ENCODE results near the gene IDS. TPM values are rescaled to one million over a fixed set of nuclear protein-coding genes. Genes with fewer than 3 reads are reported as not detected.
A peak's percentile ranks its signal among the peaks of the same experiment; 100 is the strongest.

Gene IDS
- total and polyA plus RNA-seq, 5 donors from 2014 or later, result 116 to 287 (median 139) TPM

GRCh38 chrX:149515954-149516602 is 11.0 kb upstream of the IDS start:
- ATAC-seq (ENCODE audit: low read depth in 2 of 2) (no peak), DNase-seq (no peak)
- no peaks in the 10 kb centered on the region for H3K27me3 ChIP-seq (ENCODE audit: control insufficient read depth, insufficient read depth, low read length)
- H3K27me3 Mint-ChIP-seq, result no peaks in the 10 kb centered on the region
- H3K4me1 Mint-ChIP-seq, result peaks cover 11 to 36% (median 23%) of the 10 kb centered on the region in 4 donors
- H3K36me3 Mint-ChIP-seq, result no peaks in the 10 kb centered on the region
- no peaks in the 10 kb centered on the region for H3K9me3 Mint-ChIP-seq
- H3K36me3 ChIP-seq (ENCODE audit: control insufficient read depth, insufficient read depth, low read length), result no peaks in the 10 kb centered on the region
- H3K4me3 ChIP-seq (ENCODE audit: low read depth, low read length), result peak overlapping the region; percentile 13
- no peaks in the 10 kb centered on the region for H3K9me3 ChIP-seq (ENCODE audit: control insufficient read depth in 2 of 2, low read length in 2 of 2)
- H3K27ac ChIP-seq (ENCODE audit: insufficient read depth, low read length, poor library complexity, severe bottlenecking), result no peak overlapping the region
- peaks cover 15% of the 10 kb centered on the region for H3K4me1 ChIP-seq (ENCODE audit: control insufficient read depth, insufficient read depth, low read length, poor library complexity, severe bottlenecking)
- H3K4me3 Mint-ChIP-seq, result peak overlapping the region in 1 of 4 donors; percentile 57
- H3K27ac Mint-ChIP-seq, result peak overlapping the region in 2 of 3 donors; percentile 7 to 57

GRCh38 chrX:149513825-149514428 is 8.8 kb upstream of the IDS start:
- H3K4me1 ChIP-seq (ENCODE audit: control insufficient read depth, insufficient read depth, low read length, poor library complexity, severe bottlenecking), result peaks cover 7% of the 10 kb centered on the region
- H3K4me3 ChIP-seq (ENCODE audit: low read depth, low read length), result no peak overlapping the region
- Mint-ChIP-seq H3K27me3 (no peaks in the 10 kb centered on the region), H3K4me3 (peak overlapping the region in 1 of 4 donors; percentile 3), H3K36me3 (no peaks in the 10 kb centered on the region), H3K9me3 (no peaks in the 10 kb centered on the region), H3K4me1 (peaks cover 6 to 20% (median 14%) of the 10 kb centered on the region in 4 donors), H3K27ac (peak overlapping the region in 1 of 3 donors; percentile 17)
- H3K36me3 ChIP-seq (ENCODE audit: control insufficient read depth, insufficient read depth, low read length), result no peaks in the 10 kb centered on the region
- no peaks in the 10 kb centered on the region for H3K9me3 ChIP-seq (ENCODE audit: control insufficient read depth in 2 of 2, low read length in 2 of 2)
- H3K27ac ChIP-seq (ENCODE audit: insufficient read depth, low read length, poor library complexity, severe bottlenecking), result no peak overlapping the region
- DNase-seq (no peak), ATAC-seq (ENCODE audit: low read depth in 2 of 2) (no peak)
- H3K27me3 ChIP-seq (ENCODE audit: control insufficient read depth, insufficient read depth, low read length), result no peaks in the 10 kb centered on the region

GRCh38 chrX:149512225-149512885 is 7.2 kb upstream of the IDS start:
- ATAC-seq (ENCODE audit: low read depth in 2 of 2), result peak; percentile 77 to 81
- Histone ChIP-seq H3K27me3 (ENCODE audit: control insufficient read depth, insufficient read depth, low read length) (no peaks in the 10 kb centered on the region), H3K9me3 (ENCODE audit: control insufficient read depth in 2 of 2, low read length in 2 of 2) (no peaks in the 10 kb centered on the region), H3K4me3 (ENCODE audit: low read depth, low read length) (no peak overlapping the region), H3K27ac (ENCODE audit: insufficient read depth, low read length, poor library complexity, severe bottlenecking) (peak overlapping the region; percentile 33), H3K4me1 (ENCODE audit: control insufficient read depth, insufficient read depth, low read length, poor library complexity, severe bottlenecking) (peaks cover 7% of the 10 kb centered on the region), H3K36me3 (ENCODE audit: control insufficient read depth, insufficient read depth, low read length) (no peaks in the 10 kb centered on the region)
- no peak overlapping the region for H3K4me3 Mint-ChIP-seq
- H3K27ac Mint-ChIP-seq, result peak overlapping the region in 1 of 3 donors; percentile 82
- peaks cover 6 to 12% (median 10%) of the 10 kb centered on the region in 4 donors for H3K4me1 Mint-ChIP-seq
- peak; percentile 49 to 69 (median 53) for DNase-seq
- no peaks in the 10 kb centered on the region for H3K27me3 Mint-ChIP-seq
- no peaks in the 10 kb centered on the region for H3K36me3 Mint-ChIP-seq
- H3K9me3 Mint-ChIP-seq, result no peaks in the 10 kb centered on the region

- Histone ChIP-seq H3K9me3 (ENCODE audit: control insufficient read depth in 2 of 2, low read length in 2 of 2) (no peaks in the 10 kb centered on the region), H3K27me3 (ENCODE audit: control insufficient read depth, insufficient read depth, low read length) (no peaks in the 10 kb centered on the region), H3K4me1 (ENCODE audit: control insufficient read depth, insufficient read depth, low read length, poor library complexity, severe bottlenecking) (peaks cover 7% of the 10 kb centered on the region), H3K4me3 (ENCODE audit: low read depth, low read length) (no peak overlapping the region), H3K36me3 (ENCODE audit: control insufficient read depth, insufficient read depth, low read length) (no peaks in the 10 kb centered on the region), H3K27ac (ENCODE audit: insufficient read depth, low read length, poor library complexity, severe bottlenecking) (no peak overlapping the region)
- DNase-seq (no peak), ATAC-seq (ENCODE audit: low read depth in 2 of 2) (no peak)
- Mint-ChIP-seq H3K9me3 (no peaks in the 10 kb centered on the region), H3K27ac (peak overlapping the region in 1 of 3 donors; percentile 20), H3K27me3 (no peaks in the 10 kb centered on the region), H3K4me3 (peak overlapping the region in 1 of 4 donors; percentile 22), H3K36me3 (no peaks in the 10 kb centered on the region), H3K4me1 (peaks cover 3 to 10% (median 6%) of the 10 kb centered on the region in 4 donors)
Measured at GRCh38 chrX:149511081-149511480, 6.0 kb upstream of the IDS start.

GRCh38 chrX:149510386-149510785 is 5.3 kb upstream of the IDS start:
- peaks cover 4 to 12% (median 10%) of the 10 kb centered on the region in 4 donors for H3K4me1 Mint-ChIP-seq
- peak overlapping the region in 1 of 4 donors; percentile 22 for H3K4me3 Mint-ChIP-seq
- no peaks in the 10 kb centered on the region for H3K9me3 Mint-ChIP-seq
- no peaks in the 10 kb centered on the region for H3K36me3 ChIP-seq (ENCODE audit: control insufficient read depth, insufficient read depth, low read length)
- H3K27me3 Mint-ChIP-seq, result no peaks in the 10 kb centered on the region
- no peak overlapping the region for H3K27ac Mint-ChIP-seq
- H3K36me3 Mint-ChIP-seq, result no peaks in the 10 kb centered on the region
- DNase-seq, result peak in 1 of 3 donors; percentile 39
- H3K27me3 ChIP-seq (ENCODE audit: control insufficient read depth, insufficient read depth, low read length), result no peaks in the 10 kb centered on the region
- no peak overlapping the region for H3K4me3 ChIP-seq (ENCODE audit: low read depth, low read length)
- no peaks in the 10 kb centered on the region for H3K9me3 ChIP-seq (ENCODE audit: control insufficient read depth in 2 of 2, low read length in 2 of 2)
- ATAC-seq (ENCODE audit: low read depth in 2 of 2), result no peak
- peaks cover 14% of the 10 kb centered on the region for H3K4me1 ChIP-seq (ENCODE audit: control insufficient read depth, insufficient read depth, low read length, poor library complexity, severe bottlenecking)
- H3K27ac ChIP-seq (ENCODE audit: insufficient read depth, low read length, poor library complexity, severe bottlenecking), result no peak overlapping the region

GRCh38 chrX:149508467-149508866 is 3.4 kb upstream of the IDS start:
- no peaks in the 10 kb centered on the region for H3K27me3 Mint-ChIP-seq
- H3K36me3 Mint-ChIP-seq, result no peaks in the 10 kb centered on the region
- ATAC-seq (ENCODE audit: low read depth in 2 of 2) (no peak), DNase-seq (no peak)
- Histone ChIP-seq H3K9me3 (ENCODE audit: control insufficient read depth in 2 of 2, low read length in 2 of 2) (no peaks in the 10 kb centered on the region), H3K4me3 (ENCODE audit: low read depth, low read length) (no peak overlapping the region), H3K27ac (ENCODE audit: insufficient read depth, low read length, poor library complexity, severe bottlenecking) (no peak overlapping the region), H3K36me3 (ENCODE audit: control insufficient read depth, insufficient read depth, low read length) (no peaks in the 10 kb centered on the region), H3K27me3 (ENCODE audit: control insufficient read depth, insufficient read depth, low read length) (no peaks in the 10 kb centered on the region), H3K4me1 (ENCODE audit: control insufficient read depth, insufficient read depth, low read length, poor library complexity, severe bottlenecking) (peaks cover 13% of the 10 kb centered on the region)
- H3K9me3 Mint-ChIP-seq, result peaks cover 0 to 1% (median 0%) of the 10 kb centered on the region in 7 donors
- H3K27ac Mint-ChIP-seq, result no peak overlapping the region
- peaks cover 5 to 20% (median 10%) of the 10 kb centered on the region in 4 donors for H3K4me1 Mint-ChIP-seq
- no peak overlapping the region for H3K4me3 Mint-ChIP-seq

- H3K27ac ChIP-seq (ENCODE audit: insufficient read depth, low read length, poor library complexity, severe bottlenecking), result peak overlapping the region; percentile 94
- H3K36me3 ChIP-seq (ENCODE audit: control insufficient read depth, insufficient read depth, low read length), result peaks cover 13% of the 10 kb centered on the region
- Mint-ChIP-seq H3K9me3 (peaks cover 0 to 1% (median 0%) of the 10 kb centered on the region in 7 donors), H3K27me3 (no peaks in the 10 kb centered on the region), H3K4me3 (no peak overlapping the region), H3K27ac (peak overlapping the region in 2 of 3 donors; percentile 94), H3K4me1 (peaks cover 7 to 30% (median 12%) of the 10 kb centered on the region in 4 donors), H3K36me3 (peaks cover 4% of the 10 kb centered on the region)
- peaks cover 24% of the 10 kb centered on the region for H3K4me1 ChIP-seq (ENCODE audit: control insufficient read depth, insufficient read depth, low read length, poor library complexity, severe bottlenecking)
- DNase-seq (no peak), ATAC-seq (ENCODE audit: low read depth in 2 of 2) (no peak)
- no peaks in the 10 kb centered on the region for H3K9me3 ChIP-seq (ENCODE audit: control insufficient read depth in 2 of 2, low read length in 2 of 2)
- no peaks in the 10 kb centered on the region for H3K27me3 ChIP-seq (ENCODE audit: control insufficient read depth, insufficient read depth, low read length)
- no peak overlapping the region for H3K4me3 ChIP-seq (ENCODE audit: low read depth, low read length)
Measured at GRCh38 chrX:149506349-149506748, 1.2 kb upstream of the IDS start.

Data from CD4-positive, CD25-positive, alpha-beta regulatory T cell (primary cell).